CD4-positive, alpha-beta T cell (primary cell): ENCODE measurements around the gene RETREG1. TPM values are rescaled to one million over a fixed set of nuclear protein-coding genes. Genes with fewer than 3 reads are reported as not detected.

ENCODE experiments used
- ATAC-seq: fragments of 200-7000 bp; cut with Tn5 transposase; one replicate; pipeline ENCODE4 v1.10.0; 2022; ENCODE audit warnings: mild to moderate bottlenecking; ENCODE audit not compliant: poor library complexity
- CTCF ChIA-PET: fragments of 350-600 bp; sonication (Branson Sonifier 250); formaldehyde crosslinking; loops from one replicate; lab custom pipeline; 2021; ENCODE audit warnings: antibody characterized with exemption, inconsistent platforms; lab: Charles Lee
- POLR2A ChIA-PET: fragments of 350-600 bp; sonication (Branson Sonifier 250); formaldehyde crosslinking; loops from one replicate; lab custom pipeline; 2021; ENCODE audit warnings: antibody characterized with exemption, inconsistent platforms; lab: Charles Lee
- DNase-seq, 14 experiments: peaks; one replicate each; pipeline ENCODE4 v3.0.0-alpha.2; 2013 to 2020; ENCODE audit warnings: mixed read lengths in 2 of 14
- H3K27ac ChIP-seq, 2 donors: one replicate each; pipeline versions ENCODE4 v1.5.1 to v1.7.0; 2013; ENCODE audit warnings: low read length in 2 of 2, low read depth in 1 of 2, mild to moderate bottlenecking in 1 of 2
- H3K27me3 ChIP-seq, 2 experiments: 1 replicate in 1 of 2; 2 replicates in 1 of 2; pipeline versions ENCODE4 v1.6.1 to v1.7.0; 2013; ENCODE audit warnings: low read length in 2 of 2, control low read depth in 1 of 2, mild to moderate bottlenecking in 1 of 2, moderate library complexity in 1 of 2; ENCODE audit not compliant: insufficient read depth in 2 of 2, control insufficient read depth in 1 of 2
- H3K36me3 ChIP-seq: one replicate; pipeline ENCODE4 v1.6.1; 2013; ENCODE audit warnings: low read length, control low read depth; ENCODE audit not compliant: insufficient read depth
- H3K4me1 ChIP-seq: one replicate; pipeline ENCODE4 v1.6.1; 2013; ENCODE audit warnings: low read length, control low read depth; ENCODE audit not compliant: insufficient read depth
- H3K4me3 ChIP-seq: one replicate; pipeline ENCODE4 v1.5.1; 2013; ENCODE audit warnings: mild to moderate bottlenecking, low read length, moderate library complexity
- H3K9me3 ChIP-seq, 2 experiments: 1 replicate in 1 of 2; 2 replicates in 1 of 2; pipeline versions ENCODE4 v1.6.1 to v1.7.0; 2013; ENCODE audit warnings: low read length in 2 of 2, mild to moderate bottlenecking in 2 of 2, control low read depth in 1 of 2, moderate library complexity in 1 of 2; ENCODE audit not compliant: control insufficient read depth in 1 of 2, insufficient read depth in 1 of 2
- H3K27ac Mint-ChIP-seq: one replicate; pipeline ENCODE4 v1.8.0; 2020; ENCODE audit warnings: mixed read lengths
- H3K27me3 Mint-ChIP-seq: one replicate; pipeline ENCODE4 v1.8.0; 2021; ENCODE audit warnings: mixed read lengths
- H3K36me3 Mint-ChIP-seq: one replicate; pipeline ENCODE4 v1.8.0; 2021; ENCODE audit warnings: low read depth, mixed read lengths
- H3K4me1 Mint-ChIP-seq: one replicate; pipeline ENCODE4 v1.8.0; 2021; ENCODE audit warnings: low read depth, mixed read lengths
- H3K4me3 Mint-ChIP-seq: one replicate; pipeline ENCODE4 v1.8.0; 2020; ENCODE audit warnings: mild to moderate bottlenecking, mixed read lengths
- H3K9me3 Mint-ChIP-seq: one replicate; pipeline ENCODE4 v1.8.0; 2020; ENCODE audit warnings: mixed read lengths
- CTCF ChIP-seq: fragments of 200-600 bp; IDR thresholded peaks from one replicate; pipeline ENCODE4 v1.8.0; 2022; ENCODE audit warnings: antibody characterized with exemption, mild to moderate bottlenecking
- intact Hi-C, 2 experiments: fragments of 100-400 bp; cut with DNase I in 1 of 2; cut with micrococcal nuclease in 1 of 2; formaldehyde crosslinking; loops; one replicate each; pipeline versions ENCODE4 v1.15.1 to v1.9.0; 2023 to 2025; cut with DNase I, micrococcal nuclease
- total RNA-seq, 174 experiments: library from RNA in 2 of 174; stranded (reverse) in 2 of 174; gene quantifications; one replicate each; pipeline ENCODE4 v1.2.3 and lab custom pipeline; 2021 to 2026

RETREG1 gene
- total RNA-seq, 2 experiments from 2014 or later = 68.9 to 69.7 TPM

DNA sequence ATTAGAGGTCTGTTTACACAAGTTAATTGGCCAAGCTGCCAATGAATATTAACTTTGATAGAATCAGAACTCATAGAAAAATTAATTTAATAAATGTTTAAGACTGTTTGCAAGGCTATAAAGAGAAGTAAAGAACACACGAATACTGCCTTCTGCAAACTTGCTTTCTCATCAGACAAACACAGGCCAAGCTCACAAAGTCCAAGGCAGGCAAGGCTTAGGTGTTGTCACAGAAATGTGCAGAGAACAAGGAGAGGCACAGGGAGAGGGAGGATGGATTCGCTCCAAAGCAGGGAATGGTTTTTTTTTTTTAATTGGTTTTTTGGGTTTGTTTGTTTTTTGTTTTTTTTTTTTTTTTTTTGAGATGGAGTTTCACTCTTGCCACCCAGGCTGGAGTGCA lies 43.4 kb downstream of the RETREG1 start:
- Histone ChIP-seq H3K27ac (no peak overlapping the region), H3K27me3 (no peaks in the 10 kb centered on the region), H3K36me3 (peaks cover 25% of the 10 kb centered on the region), H3K4me3 (no peak overlapping the region), H3K9me3 (no peaks in the 10 kb centered on the region), H3K4me1 (peaks cover 4% of the 10 kb centered on the region)
- no peaks in the 10 kb centered on the region for H3K9me3 Mint-ChIP-seq
- ChIA-PET POLR2A (no interaction called here), CTCF (no interaction called here)
- intact Hi-C loops = no loop called here
- no peak for ATAC-seq
- H3K36me3 Mint-ChIP-seq = peaks cover 34% of the 10 kb centered on the region
- no peaks in the 10 kb centered on the region for H3K27me3 Mint-ChIP-seq
- H3K4me1 Mint-ChIP-seq = peaks cover 41% of the 10 kb centered on the region
- no peak for DNase-seq
- no peak overlapping the region for H3K4me3 Mint-ChIP-seq
- H3K27ac Mint-ChIP-seq = peak overlapping the region; percentile 34
- no peak for TF ChIP-seq CTCF

- Histone ChIP-seq H3K4me3 (no peak overlapping the region), H3K36me3 (peaks cover 32% of the 10 kb centered on the region), H3K27ac (no peak overlapping the region), H3K4me1 (peaks cover 4% of the 10 kb centered on the region), H3K27me3 (no peaks in the 10 kb centered on the region), H3K9me3 (no peaks in the 10 kb centered on the region)
- ChIA-PET CTCF (interaction anchor here (1.1 kb wide), 1 partner anchor 20 kb away, joined by 3 read pairs; no protein-coding TSS in a partner anchor), POLR2A (no interaction called here)
- ATAC-seq = no peak
- Mint-ChIP-seq H3K27me3 (no peaks in the 10 kb centered on the region), H3K36me3 (peaks cover 35% of the 10 kb centered on the region), H3K9me3 (no peaks in the 10 kb centered on the region), H3K4me1 (peaks cover 43% of the 10 kb centered on the region), H3K27ac (no peak overlapping the region), H3K4me3 (no peak overlapping the region)
- intact Hi-C loops = no loop called here
- no peak for DNase-seq
- no peak for TF ChIP-seq CTCF
Observed at GRCh38 chr5:16572289-16573015, 44.3 kb downstream of the RETREG1 start.

DNA sequence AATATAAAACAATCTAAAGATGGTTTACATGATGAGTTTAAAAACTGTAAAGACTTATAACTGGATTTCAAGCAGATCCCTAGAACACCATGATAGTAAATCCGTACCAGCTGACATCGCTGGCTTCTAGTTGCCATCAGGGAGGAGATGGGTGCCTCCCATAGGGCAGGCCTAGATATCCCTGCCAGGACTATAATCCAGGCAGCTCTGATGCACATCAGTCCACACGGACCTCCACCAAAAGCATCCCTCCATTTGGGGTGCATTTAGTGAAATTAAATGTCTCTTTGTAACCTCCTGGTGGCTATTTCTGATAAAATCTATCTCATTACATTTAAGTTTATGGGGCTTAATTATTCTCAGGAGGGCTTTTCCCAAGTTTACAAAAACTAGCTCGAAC lies 45.8 kb downstream of the RETREG1 start:
- peaks cover 50% of the 10 kb centered on the region for H3K4me1 Mint-ChIP-seq
- intact Hi-C loops = no loop called here
- ATAC-seq (no peak), DNase-seq (no peak)
- no peak overlapping the region for H3K4me3 Mint-ChIP-seq
- H3K9me3 Mint-ChIP-seq = no peaks in the 10 kb centered on the region
- POLR2A ChIA-PET = no interaction called here
- Histone ChIP-seq H3K4me3 (no peak overlapping the region), H3K36me3 (peaks cover 38% of the 10 kb centered on the region), H3K9me3 (no peaks in the 10 kb centered on the region), H3K4me1 (peaks cover 4% of the 10 kb centered on the region), H3K27me3 (no peaks in the 10 kb centered on the region), H3K27ac (no peak overlapping the region)
- H3K27me3 Mint-ChIP-seq = no peaks in the 10 kb centered on the region
- H3K36me3 Mint-ChIP-seq = peaks cover 50% of the 10 kb centered on the region
- no peak for TF ChIP-seq CTCF
- CTCF ChIA-PET = interaction anchor here (1.1 kb wide), 1 partner anchor 18 kb away, joined by 3 read pairs; no protein-coding TSS in a partner anchor
- no peak overlapping the region for H3K27ac Mint-ChIP-seq
